HUES48 (cell line): Measurements from ENCODE around the gene AP4B1.
"Not testable (repeated sequence)": the region's sequence is repeated elsewhere in the genome, so short reads cannot be mapped to it uniquely, and the experiment has no call there.

Source experiments
- H3K27ac ChIP-seq: one replicate; pipeline ENCODE4 v1.7.0; 2013; ENCODE audit warnings: low read depth, low read length, inconsistent platforms
- H3K27me3 ChIP-seq: 2 replicates; pipeline ENCODE4 v1.6.1; 2013; ENCODE audit warnings: mild to moderate bottlenecking, low read length; ENCODE audit not compliant: control insufficient read depth, insufficient read depth
- H3K36me3 ChIP-seq: 2 replicates; pipeline ENCODE4 v1.6.1; 2013; ENCODE audit warnings: low read length; ENCODE audit not compliant: control insufficient read depth, insufficient read depth
- H3K4me1 ChIP-seq: 2 replicates; pipeline ENCODE4 v1.6.1; 2013; ENCODE audit warnings: mild to moderate bottlenecking, low read length; ENCODE audit not compliant: control insufficient read depth, insufficient read depth
- H3K4me3 ChIP-seq: 2 replicates; pipeline ENCODE4 v1.5.1; 2013; ENCODE audit warnings: mild to moderate bottlenecking, low read depth, low read length
- H3K9ac ChIP-seq: 2 replicates; pipeline ENCODE4 v1.6.1; 2013; ENCODE audit warnings: mild to moderate bottlenecking, low read depth, low read length, moderate library complexity
- H3K9me3 ChIP-seq: 2 replicates; pipeline ENCODE4 v1.6.1; 2013; ENCODE audit warnings: low read length; ENCODE audit not compliant: control insufficient read depth, insufficient read depth

AP4B1 gene

GRCh38 chr1:113904674-113905434, at the start of gene AP4B1, which contains the start of gene DCLRE1B:
Gene AP4B1, minus strand, starts transcription at chr1:113904799. Its CDS starts 82 bp downstream, at chr1:113904717.
Gene DCLRE1B, plus strand, starts transcription at chr1:113905326. Its CDS starts 261 bp downstream, at chr1:113905587.
- Histone ChIP-seq H3K36me3 (peaks cover 35% of the 10 kb centered on the region), H3K27ac (peak within 1 kb of the TSS; percentile 90), H3K27me3 (no peaks in the 10 kb centered on the region), H3K9me3 (no peaks in the 10 kb centered on the region), H3K4me1 (0 out of 2 replicates have a peak, but pooled peaks cover 5% of the 10 kb centered on the region), H3K9ac (peak within 1 kb of the TSS; percentile 79), H3K4me3 (peak within 1 kb of the TSS; percentile 89)

DNA sequence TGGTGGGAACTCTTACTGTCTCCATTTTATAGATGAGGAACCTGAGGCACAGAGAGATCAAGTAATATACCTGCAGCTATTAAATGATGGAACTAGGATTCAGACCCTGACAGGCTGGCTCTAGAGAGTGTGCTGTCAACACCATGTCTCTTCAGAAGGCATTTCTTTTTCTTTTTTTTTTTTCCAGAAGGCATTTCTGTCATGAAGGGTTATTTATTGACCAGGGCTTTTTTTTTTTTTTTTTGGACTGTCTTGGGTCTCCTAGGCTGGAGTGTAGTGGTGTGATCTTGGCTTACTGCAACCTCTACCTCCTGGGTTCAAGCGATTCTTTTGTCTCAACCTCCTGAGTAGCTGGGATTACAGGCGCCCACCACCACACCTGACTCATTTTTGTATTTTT, 47.1 kb upstream of the AP4B1 start:
- peaks cover 29% of the 10 kb centered on the region for H3K36me3 ChIP-seq
- H3K9me3 ChIP-seq = no peaks in the 10 kb centered on the region
- H3K27me3 ChIP-seq = no peaks in the 10 kb centered on the region
- no peak overlapping the region for H3K9ac ChIP-seq
- H3K4me1 ChIP-seq = peaks cover 25% of the 10 kb centered on the region
- no peak overlapping the region for H3K4me3 ChIP-seq
- no peak overlapping the region for H3K27ac ChIP-seq

DNA sequence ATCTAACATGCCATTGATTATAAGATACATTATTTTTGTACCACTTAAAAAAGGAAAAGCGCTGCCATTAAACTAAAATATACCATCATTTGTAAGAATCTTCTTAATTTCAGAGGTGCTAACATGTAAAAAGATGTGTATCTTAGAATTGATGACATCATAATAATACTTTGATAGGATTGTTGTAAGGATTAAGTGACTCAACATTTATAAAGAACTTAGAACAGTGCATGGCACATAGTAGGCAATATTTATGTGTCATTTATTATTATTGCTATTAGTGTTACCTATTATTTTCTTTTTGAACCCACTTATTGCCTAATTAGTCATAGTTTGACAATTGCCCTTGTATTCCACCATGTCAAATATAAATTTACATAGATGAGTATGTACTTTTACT, 46.3 kb upstream of the AP4B1 start:
- Histone ChIP-seq H3K9me3 (no peaks in the 10 kb centered on the region), H3K27ac (no peak overlapping the region), H3K27me3 (no peaks in the 10 kb centered on the region), H3K4me1 (peaks cover 32% of the 10 kb centered on the region), H3K36me3 (peaks cover 23% of the 10 kb centered on the region), H3K9ac (no peak overlapping the region), H3K4me3 (no peak overlapping the region)

- H3K9me3 ChIP-seq = no peaks in the 10 kb centered on the region
- H3K36me3 ChIP-seq = peaks cover 6% of the 10 kb centered on the region
- H3K4me1 ChIP-seq = peaks cover 34% of the 10 kb centered on the region
These were observed 44.4 kb upstream of the AP4B1 start for GRCh38 chr1:113949007-113949406.

GRCh38 chr1:113948151-113948550, 43.6 kb upstream of the AP4B1 start:
- H3K4me1 ChIP-seq = peaks cover 34% of the 10 kb centered on the region
- not testable (repeated sequence) for H3K9ac ChIP-seq, H3K27me3 ChIP-seq, H3K9me3 ChIP-seq, H3K4me3 ChIP-seq, H3K36me3 ChIP-seq, H3K27ac ChIP-seq

More at GRCh38 chr1:113949007-113949406, 44.4 kb upstream of the AP4B1 start:
- no peak overlapping the region for H3K4me3 ChIP-seq
- H3K9ac ChIP-seq = no peak overlapping the region
- H3K27ac ChIP-seq = no peak overlapping the region
- H3K27me3 ChIP-seq = no peaks in the 10 kb centered on the region

DNA sequence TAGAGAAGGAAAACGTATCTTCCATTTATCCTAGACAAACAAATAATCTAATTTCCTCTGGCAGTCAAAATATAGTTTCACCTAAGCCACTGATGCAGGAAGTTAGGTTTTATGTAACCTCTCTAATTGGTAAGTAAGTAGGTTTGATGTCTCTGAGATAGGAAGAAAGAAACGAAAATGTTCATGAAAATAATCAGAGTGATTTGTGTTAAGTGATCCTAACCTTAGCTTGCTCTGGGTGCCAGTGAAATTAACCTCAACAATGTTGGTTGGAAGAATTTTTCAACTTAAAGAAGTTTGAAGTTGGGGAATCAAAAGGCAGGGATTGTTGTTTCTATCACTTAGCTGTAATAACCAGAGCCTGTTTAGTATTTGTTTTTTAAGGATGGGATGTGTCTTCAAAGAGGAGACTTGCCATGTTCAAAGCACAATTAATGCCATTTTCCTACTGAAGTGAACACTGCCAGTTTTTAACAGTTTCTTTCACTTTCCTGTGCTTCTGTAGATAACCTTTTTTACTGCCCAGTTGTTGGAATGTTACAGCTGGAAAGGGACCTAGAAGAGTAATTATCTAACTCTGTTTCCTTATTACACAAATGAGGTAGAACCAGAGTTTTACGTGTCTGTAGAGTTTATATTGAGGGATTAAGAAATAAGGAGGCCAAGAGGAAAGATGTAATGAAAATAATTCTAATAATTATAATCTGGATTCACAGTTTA, 42.9 kb upstream of the AP4B1 start:
- H3K4me3 ChIP-seq = no peak overlapping the region
- peaks cover 31% of the 10 kb centered on the region for H3K4me1 ChIP-seq
- no peaks in the 10 kb centered on the region for H3K9me3 ChIP-seq
- peaks cover 16% of the 10 kb centered on the region for H3K36me3 ChIP-seq
- no peak overlapping the region for H3K9ac ChIP-seq
- peak overlapping the region; percentile 37 for H3K27ac ChIP-seq
- no peaks in the 10 kb centered on the region for H3K27me3 ChIP-seq

- Histone ChIP-seq H3K4me1 (peaks cover 29% of the 10 kb centered on the region), H3K27me3 (no peaks in the 10 kb centered on the region), H3K27ac (peak overlapping the region; percentile 37), H3K36me3 (peaks cover 22% of the 10 kb centered on the region), H3K4me3 (no peak overlapping the region), H3K9ac (no peak overlapping the region), H3K9me3 (no peaks in the 10 kb centered on the region)
These were observed 42.2 kb upstream of the AP4B1 start for GRCh38 chr1:113946678-113947387.

GRCh38 chr1:113946112-113946511, 41.5 kb upstream of the AP4B1 start:
- no peak overlapping the region for H3K9ac ChIP-seq
- peak overlapping the region; percentile 8 for H3K27ac ChIP-seq
- peaks cover 27% of the 10 kb centered on the region for H3K36me3 ChIP-seq
- H3K27me3 ChIP-seq = no peaks in the 10 kb centered on the region
- peaks cover 29% of the 10 kb centered on the region for H3K4me1 ChIP-seq
- no peak overlapping the region for H3K4me3 ChIP-seq
- H3K9me3 ChIP-seq = no peaks in the 10 kb centered on the region

DNA sequence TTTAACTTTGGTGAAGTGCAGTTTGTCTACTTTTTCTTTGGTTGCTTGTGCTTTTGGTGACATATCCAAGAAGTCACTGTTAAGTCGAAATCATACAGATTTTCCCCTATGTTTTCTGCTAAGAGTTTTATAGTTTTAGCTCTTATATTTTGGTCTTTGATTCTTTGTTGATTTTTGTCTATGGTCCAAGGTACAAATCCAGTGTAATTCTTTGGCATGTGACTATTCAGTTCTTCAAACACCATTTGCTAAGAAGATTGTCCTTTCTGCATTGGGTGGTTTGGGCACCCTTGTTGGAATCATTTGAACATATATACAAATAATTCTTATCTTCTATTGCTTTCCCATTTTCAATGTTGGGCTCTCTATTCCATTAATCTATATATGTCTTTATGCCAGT, 40.7 kb upstream of the AP4B1 start:
- Histone ChIP-seq H3K27ac (no peak overlapping the region), H3K9me3 (no peaks in the 10 kb centered on the region), H3K36me3 (peaks cover 35% of the 10 kb centered on the region), H3K27me3 (no peaks in the 10 kb centered on the region), H3K4me3 (no peak overlapping the region), H3K9ac (no peak overlapping the region), H3K4me1 (peaks cover 29% of the 10 kb centered on the region)

DNA sequence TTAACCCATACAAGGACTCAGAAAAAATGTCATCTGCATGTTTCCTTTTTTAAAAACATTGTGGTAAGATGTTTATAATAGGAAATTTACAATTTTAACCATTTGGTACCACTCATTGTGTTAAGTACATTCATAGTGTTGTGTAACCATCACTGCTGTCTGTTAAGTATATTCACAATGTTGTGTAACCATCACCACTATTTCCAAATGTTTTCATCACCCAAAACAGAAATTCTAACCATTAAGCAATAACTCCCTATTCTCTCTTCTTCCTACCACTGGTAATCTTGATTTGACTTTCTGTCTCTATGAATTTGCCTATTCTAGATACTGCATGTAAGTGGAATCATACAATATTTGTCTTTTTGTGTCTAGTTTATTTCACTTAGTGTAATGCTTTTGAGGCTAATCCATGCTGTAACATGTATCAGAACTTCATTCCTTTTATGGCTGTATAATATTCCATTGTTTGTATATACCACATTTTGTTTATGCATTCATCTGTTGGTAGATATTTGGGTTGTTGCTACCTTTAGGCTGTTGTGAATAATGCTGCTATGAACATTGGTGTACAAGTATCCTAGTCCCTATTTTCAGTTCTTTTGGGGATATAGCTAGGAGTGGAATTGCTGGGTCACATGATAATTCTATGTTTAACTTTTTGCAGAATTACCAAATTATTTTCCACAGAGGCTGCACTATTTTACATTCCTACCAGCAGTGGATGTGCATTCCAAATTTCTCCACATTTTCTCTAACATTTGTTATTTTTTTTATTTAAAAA, 38.6 kb upstream of the AP4B1 start:
- H3K4me3 ChIP-seq = no peak overlapping the region
- H3K9me3 ChIP-seq = no peaks in the 10 kb centered on the region
- H3K27ac ChIP-seq = no peak overlapping the region
- H3K4me1 ChIP-seq = peaks cover 24% of the 10 kb centered on the region
- no peaks in the 10 kb centered on the region for H3K27me3 ChIP-seq
- peaks cover 38% of the 10 kb centered on the region for H3K36me3 ChIP-seq
- no peak overlapping the region for H3K9ac ChIP-seq
